HTR-8/SVneo (cell line): ENCODE data around the gene CTNNAL1.
"Not testable (repeated sequence)": the region's sequence is repeated elsewhere in the genome, so short reads cannot be mapped to it uniquely, and the experiment has no call there.

Experiments
- DNase-seq: peaks from one replicate; pipeline ENCODE4 v3.0.0; 2011; ENCODE audit warnings: low spot score, mixed read lengths; ENCODE audit not compliant: insufficient read length
- FAIRE-seq: peaks from 2 replicates; lab custom pipeline; 2011; peaks lifted over from hg19 to GRCh38; lab: Jason Lieb, UNC

The CTNNAL1 gene

DNA sequence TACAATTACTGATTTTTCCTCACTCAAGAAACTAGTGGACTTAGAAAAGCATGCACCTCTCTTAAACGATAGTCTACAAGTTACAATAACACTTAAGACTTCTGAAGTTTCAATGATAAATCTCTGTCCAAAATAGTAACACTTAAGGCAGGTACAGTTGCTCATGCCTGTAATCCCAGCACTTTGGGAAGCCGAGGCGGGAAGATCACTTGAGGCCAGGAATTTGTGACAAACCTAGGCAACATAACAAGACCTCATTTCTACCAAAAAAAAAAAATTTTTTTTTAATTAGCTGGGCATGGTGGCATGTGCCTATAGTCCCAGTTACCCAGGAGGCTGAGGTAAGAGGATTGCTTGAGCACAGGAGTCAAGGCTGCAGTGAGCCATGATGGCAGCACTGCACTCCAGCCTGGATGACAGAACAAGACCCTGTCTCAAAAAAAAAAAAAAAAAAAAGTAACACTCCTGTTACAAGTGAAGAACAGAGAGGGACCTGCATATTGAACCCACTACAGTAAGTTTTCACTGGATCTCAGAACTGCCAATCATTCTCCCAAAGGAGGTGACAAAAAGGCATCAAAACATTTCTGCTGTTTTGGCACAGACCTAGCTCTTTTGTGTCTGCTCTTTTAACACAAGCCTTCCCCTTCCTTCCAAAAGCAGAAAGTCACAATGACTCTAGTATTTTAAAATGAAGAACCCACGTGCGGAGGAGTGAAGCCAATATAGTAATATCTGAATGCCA, 75.6 kb downstream of the CTNNAL1 start:
- no peak for DNase-seq

DNA sequence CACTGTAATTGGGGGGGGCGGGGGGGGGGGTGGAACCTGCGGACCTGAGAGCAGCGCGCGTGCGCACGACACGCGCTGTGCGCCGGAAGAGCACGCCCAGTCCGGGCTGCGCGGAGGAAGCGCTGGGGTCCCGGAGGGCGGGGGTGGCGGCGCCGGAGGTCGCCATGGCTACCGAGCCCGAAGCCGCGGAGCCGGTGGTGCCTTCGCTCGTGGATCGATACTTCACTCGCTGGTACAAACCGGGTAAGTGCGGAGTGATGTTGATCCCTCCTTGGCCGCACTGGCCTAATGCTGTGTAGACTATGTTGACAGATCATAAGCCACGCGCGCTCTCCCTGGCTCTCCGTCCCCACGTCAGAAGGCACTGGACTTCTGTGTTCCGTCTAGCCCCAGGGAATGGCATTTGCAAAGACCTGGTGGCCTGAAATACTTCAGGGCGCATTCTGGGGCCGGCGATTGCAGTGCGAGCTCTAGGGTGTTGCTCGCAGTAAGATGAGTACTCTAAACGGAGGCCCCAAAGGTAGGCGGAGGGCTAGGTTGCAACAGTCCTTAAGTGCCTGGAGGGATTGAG, 78.9 kb downstream of the CTNNAL1 start, which contains the start of gene ABITRAM:
Gene ABITRAM, plus strand, starts transcription at position 78 of the 571 bp plus-strand sequence. Its CDS starts 87 bp downstream, at position 165.
- DNase-seq (peak; percentile 83), FAIRE-seq (peak; percentile 81)

More for the DNA sequence above, 75.6 kb downstream of the CTNNAL1 start:
- FAIRE-seq: no peak

DNA sequence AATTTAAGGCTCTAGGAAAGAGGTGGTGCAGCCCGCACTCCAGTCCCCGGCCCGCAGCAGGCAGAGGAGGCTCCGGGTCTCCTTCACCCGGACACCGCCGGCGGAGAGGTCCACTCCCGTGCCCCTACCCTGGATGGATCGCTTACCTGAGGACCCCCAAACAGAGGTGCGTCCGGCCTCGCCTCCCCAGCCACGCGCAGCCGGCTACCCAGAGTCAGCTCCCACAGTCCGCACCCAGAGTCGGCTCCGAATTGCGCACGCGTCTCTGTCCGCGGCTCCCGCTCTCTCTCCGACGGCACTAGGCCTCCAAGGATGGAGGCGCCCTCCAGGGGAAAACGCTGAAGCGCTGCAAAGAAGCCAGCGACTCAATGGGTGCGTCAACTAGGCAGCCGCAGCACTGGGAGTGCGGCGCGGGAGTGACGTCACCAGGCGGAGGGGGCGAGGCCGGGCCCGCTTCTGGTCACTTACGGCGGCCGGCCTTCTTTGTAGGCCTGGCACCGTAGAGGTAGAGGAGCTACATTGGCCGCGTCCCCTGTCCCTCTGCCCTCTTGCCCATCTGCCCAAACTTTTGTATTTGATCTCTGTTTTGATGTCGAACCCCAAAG, 79.5 kb downstream of the CTNNAL1 start, which contains the start of gene ELP1:
Gene ELP1, minus strand, starts transcription at position 407 of the 605 bp plus-strand sequence. CDS start 2,978 bp downstream, outside the sequence.
- FAIRE-seq: peak; percentile 9
- DNase-seq: peak; percentile 84

DNA sequence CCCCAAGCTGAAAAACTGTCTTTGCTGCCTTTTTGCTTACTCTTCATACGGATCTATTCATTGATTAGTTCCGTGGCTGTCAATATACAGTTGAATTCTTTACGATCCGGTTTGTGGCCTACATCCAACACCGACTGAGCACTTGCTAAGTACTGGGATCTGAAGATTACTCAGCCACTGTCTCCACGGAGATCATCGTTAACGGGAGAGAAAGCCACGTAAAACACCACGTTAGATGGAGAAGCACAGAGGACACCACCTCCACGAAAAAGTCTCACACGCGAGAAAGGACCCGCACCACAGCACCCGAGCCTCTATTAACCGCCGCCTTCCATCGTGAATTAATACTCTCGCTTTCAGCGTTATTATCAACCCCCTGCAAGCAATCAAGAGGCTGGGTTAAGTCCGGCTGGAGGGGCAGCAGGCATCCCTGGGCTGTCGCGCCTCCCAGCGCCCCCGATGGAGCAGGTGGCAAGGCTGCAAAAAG, 80.0 kb downstream of the CTNNAL1 start:
- no peak for FAIRE-seq
- DNase-seq: peak; percentile 10

DNA sequence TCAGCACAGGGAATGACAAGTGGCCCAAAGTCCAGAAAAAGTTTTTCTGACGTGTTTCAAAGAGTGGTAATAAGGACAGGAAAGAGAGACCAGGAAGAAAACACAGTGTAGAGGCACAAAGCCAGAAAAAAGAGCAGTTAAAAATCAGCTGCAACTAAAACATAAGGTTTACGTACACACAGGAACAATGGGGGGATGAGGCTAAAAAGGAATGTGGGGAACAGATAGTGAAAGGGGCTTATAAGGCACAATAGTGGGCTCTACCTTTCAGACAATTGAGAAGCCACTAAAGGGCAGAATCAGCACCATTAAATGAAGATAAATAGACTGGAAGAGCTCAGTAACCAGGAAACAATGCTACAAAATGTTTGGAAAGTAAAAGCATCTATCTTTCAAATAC, 84.9 kb downstream of the CTNNAL1 start:
- DNase-seq: no peak
- FAIRE-seq: no peak

DNA sequence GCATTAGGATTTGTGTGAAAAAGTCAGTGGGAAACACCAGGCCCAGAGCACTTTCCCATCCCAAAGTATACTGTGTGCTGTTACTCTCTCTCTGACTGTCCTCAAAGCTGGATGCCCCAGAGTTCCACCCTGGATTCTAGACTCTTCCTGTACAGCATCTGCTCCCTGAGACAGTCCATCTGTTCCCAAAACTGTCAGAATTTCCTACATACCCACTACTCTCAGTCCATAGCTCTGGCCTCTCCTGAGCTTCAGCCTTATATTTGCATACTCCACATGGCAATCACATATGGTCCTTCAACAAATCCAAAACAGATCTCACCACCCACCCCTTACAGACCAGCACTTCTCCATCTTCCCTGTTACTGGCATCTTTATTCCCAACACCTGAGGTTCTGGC, 88.8 kb downstream of the CTNNAL1 start:
- DNase-seq: no peak
- no peak for FAIRE-seq

DNA sequence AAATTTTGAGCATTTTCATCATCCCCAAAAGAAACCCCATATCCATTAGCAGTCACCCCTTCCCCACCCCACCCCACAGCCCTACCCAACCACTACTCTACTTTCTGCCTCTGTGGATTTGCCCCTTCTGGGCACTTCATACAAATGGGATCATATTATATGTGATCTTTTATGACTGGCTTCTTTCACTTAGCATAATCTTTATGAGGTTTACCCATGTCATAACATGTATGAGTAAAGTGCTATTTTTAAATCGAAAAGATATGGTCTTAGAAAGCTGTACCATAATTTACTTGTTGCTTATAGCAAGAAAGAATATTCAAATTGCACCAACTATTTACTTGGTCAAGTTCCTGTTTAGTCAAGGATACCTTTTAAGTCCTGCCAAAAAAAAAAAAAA, 92.1 kb downstream of the CTNNAL1 start:
- FAIRE-seq: no peak

DNA sequence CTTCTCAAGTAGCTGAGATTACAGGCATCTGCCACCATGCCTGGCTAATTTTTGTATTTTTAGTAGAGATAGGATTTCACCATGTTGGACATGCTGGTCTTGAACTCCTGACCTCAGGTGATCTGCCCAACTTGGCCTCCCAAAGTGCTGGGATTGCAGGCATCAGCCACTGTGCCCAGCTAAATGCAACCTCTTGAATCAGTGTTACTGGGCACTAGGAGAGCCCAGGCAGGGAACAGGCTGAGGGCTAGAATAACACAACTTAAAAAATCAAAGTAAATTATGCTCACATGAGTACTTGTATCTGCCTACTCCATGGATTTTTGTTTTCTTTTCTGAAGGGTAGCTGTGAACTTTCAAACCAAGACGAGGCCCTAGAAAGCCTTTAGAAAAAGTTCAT, 92.9 kb downstream of the CTNNAL1 start:
- not testable (repeated sequence) for DNase-seq, FAIRE-seq

More for the DNA sequence above, 92.1 kb downstream of the CTNNAL1 start:
- no peak for DNase-seq

DNA sequence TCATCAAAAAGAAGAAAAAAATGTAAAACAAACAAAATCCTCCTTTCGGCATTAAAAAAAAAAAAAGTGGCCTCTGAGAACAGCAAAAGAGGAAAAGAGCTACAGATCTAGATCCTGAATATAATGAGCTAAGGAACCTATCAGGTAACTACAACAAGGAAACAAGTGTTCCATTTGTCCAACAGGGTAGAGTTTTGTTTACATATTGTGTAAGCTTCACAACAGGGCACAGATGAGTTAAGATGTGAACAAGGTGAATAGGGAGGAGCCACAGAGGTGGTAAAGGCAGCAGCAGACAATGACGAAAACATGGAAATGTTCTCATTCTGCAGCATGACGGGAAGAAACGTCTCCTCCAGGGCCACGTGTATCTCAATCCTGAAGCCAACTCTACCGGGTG, 93.8 kb downstream of the CTNNAL1 start:
- FAIRE-seq (no peak), DNase-seq (no peak)

DNA sequence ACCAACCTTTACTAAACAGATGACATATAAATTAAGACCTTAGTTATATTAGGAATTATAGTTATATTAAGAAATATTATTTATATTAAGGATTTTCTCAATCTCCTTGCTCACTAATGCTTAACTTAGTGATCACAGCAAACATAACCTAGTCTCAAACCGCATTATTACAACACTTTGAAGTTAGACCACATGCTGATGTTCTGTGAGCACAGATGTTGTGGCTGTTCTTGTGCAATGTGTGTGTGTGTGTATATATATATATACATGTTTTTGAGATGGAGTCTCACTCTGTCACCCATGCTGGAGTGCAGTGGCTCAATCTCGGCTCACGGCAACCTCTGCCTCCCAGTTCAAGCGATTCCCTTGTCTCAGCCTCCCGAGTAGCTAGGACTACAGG, 99.9 kb downstream of the CTNNAL1 start:
- FAIRE-seq: no peak

DNA sequence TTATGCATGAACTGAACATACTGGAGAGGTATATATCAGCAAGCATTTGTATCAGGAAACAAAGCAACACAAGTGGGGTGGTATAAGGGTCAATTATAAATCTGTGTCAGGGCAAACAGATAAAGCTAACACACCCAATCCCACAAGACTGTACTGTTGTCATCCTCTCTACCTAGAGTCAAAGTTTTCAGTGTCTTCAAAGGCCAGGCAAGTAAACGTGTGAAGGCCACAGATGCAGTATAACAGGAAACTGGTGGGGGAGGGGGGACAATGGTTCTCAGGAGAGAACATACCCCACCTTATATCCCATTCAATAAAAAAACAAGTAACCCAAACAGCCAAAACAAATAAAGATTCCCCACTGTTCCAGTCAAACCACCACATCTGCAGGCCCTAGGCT, 101.5 kb downstream of the CTNNAL1 start:
- FAIRE-seq (no peak), DNase-seq (no peak)

More for the DNA sequence above, 99.9 kb downstream of the CTNNAL1 start:
- no peak for DNase-seq

DNA sequence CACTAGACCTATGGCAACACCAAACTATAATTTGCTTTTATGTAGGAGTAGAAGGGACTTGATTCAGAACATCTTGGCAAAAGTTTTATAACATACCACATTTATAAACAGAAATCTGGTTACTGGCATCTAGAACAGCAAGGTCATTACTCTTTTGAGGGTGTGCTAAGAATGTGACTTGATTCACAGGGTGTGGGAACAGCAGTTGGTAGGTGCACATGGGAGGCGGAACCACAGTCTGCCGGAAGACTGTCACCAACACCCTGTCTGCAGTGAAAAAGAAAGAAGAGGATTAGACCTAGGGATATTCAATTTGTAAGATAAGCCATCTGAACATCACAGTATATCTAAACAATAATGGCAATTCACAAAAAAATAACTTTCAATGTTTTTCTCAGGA, 102.4 kb downstream of the CTNNAL1 start:
- FAIRE-seq (no peak), DNase-seq (no peak)

DNA sequence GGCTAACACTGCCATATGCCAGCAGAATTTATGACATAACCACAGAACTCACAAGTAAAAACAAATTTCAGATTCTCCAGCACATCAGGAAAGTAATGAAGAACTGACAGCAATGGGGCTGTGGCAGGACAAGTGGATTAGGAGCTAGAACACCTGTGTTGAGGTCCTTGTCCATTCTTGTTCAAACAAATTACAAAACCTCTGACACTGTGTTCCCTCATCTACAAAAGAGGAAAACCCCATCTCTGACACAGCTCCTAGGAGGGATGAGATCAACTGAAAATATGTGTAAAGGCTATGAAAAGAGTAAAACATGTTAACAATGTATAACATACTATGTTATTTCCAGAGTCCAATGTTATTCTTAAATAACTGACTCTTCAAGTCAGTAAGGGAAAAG, 102.9 kb downstream of the CTNNAL1 start:
- no peak for DNase-seq
- no peak for FAIRE-seq

DNA sequence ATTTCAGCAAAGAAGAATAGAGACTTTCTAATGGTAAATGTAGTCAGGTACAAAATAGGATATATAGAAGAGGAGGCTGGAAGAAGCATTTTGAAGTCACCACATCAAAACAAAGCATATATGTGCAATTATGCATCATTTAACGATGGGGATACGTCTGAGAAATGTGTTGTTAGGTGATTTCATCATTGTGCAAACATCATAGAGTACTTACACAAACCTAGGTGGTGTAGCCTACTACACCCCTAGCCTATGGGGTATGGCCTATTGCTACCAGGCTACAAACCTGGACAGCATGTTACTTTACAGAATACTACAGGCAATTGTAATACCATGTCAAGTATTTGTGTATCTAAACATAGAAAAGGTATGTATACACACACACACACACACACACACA, 107.8 kb downstream of the CTNNAL1 start:
- no peak for DNase-seq
- FAIRE-seq: no peak

DNA sequence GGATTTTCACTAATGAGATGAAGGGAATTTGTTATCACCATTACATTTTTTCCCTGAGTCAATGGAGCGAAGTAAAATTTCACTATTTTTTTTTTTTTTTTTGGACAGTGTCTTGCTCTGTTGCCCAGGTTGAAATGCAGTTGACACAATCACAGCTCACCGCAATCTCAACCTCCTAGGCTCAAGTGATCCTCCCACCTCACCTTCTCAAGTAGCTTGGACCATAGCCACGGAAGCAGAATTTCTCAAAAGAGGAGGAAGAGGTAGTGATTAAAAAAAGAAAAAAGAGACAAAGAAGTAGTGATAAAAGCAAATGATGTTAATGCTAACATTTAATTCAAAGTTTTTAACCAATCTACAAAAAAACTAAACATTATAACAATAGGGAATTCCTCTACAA, 109.1 kb downstream of the CTNNAL1 start:
- FAIRE-seq (no peak), DNase-seq (no peak)

DNA sequence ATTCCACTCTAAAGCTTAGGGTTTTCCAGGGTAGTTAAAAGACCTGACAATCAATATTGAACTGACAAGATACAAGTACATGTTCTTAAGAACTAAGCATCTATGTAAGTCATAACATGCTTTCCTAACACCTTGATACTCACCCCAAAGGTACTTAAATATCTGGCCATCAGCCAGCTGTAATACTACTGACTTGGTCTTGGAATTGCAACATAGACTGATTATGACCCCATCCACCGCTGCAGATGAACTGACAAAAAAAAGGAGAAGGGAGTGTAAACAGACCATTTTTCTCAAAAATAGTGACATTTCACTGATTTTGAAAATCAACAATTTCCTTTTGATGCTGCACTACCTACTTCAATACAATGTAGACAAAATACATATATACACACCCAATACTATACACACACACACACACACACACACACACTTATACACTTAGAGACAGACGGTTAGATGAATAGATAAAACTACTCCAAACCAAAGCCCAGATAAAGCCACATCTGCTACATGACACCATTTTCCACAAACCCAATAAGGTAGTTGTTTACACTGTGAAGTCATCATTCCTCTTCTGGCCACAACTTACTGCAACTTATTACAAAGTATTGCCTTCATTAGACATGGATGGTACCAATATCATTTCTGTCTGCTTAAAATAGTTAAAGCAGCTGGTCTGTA, 109.7 kb downstream of the CTNNAL1 start:
- DNase-seq (no peak), FAIRE-seq (no peak)

DNA sequence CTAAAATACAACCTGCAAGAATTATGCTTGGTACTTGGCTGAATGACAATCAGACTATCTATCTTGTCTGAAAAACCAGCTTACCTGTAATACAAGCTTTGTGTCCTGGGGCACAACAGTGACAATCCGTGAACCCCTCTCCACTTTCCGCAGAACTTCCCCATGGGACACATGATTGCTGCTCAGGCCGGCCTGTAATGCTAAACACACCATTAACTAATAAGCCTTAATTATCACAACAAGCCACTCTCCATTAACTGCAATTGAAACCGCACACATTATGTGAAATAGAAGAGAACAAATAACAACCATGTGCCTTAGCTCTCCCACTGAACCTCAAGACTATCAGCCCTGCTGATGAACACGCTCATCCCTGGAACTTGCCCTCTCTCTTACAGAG, 113.1 kb downstream of the CTNNAL1 start:
- DNase-seq: no peak
- FAIRE-seq: no peak

DNA sequence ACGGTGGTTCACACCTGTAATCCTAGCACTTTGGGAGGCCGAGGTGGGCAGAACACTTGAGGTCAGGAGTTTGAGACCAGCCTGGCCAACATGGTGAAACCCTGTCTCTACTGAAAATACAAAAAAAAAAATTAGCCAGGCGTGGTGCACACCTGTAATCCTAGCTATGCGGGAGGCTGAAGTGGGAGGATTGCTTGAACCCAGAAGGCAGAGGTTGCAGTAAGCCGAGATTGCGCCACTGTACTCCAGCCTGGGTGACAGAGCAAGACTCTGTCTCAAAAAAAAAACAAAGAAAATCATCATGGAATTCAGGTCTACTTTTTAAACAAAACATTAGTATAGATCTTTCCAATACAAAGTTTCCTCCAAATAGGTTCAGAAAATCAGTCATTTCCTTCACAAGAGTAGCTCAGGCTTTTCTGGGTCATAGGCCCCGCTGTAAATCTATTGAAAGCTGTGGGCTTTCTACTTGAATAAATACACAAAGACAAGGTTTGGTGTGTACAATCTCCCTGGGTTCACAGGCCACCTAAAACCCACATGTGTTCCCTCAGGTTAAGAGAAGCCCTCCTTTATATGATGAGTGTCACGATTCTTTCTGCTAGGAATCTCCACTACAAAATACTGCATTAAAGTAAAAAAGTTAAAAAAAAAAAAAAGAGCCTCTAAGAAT, 114.1 kb downstream of the CTNNAL1 start:
- DNase-seq, FAIRE-seq: not testable (repeated sequence)

DNA sequence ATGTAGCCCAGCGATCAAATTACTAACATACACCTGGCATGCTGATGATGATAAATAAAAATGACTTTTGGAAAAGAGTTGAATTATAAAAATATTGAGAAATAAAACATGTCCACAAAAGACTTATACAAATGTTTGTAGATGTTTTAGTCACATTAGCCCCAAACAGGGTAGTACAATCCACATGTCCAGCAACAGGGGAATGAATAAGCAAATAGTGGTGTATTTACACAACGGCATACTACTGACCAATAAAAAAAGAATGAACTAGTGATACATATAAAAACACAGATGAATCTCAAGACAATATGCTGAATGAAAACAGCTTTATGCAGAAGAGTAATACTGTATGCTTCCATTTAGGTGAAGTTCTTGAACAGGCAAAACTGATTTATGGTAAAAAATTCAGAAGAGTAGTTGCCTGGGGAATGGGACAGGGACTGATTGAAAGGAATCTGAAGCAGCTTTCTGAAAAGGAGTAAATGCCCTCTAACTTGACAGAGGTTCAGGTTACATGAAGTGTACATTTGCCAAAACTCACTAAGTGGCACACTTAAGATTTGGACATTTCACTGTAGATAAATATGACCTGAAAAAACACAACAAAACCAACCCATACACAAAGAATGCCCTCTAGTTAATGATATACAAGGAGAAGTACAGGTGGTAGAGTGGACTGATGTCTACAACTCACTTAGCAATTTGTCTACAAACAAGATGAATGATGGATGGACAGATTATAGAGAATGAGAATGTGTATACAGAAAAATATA, 115.8 kb downstream of the CTNNAL1 start:
- DNase-seq (no peak), FAIRE-seq (no peak)
